Endometrium (tissue), 2 donors: ENCODE measurements around the gene CELF6.
A peak's percentile ranks its signal among the peaks of the same experiment; 100 is the strongest.

Experiments
- FAIRE-seq: peaks from 2 replicates; lab custom pipeline; 2012; peaks lifted over from hg19 to GRCh38; lab: Jason Lieb, UNC
- donor health status: control.
- donor health status: control.

CELF6 gene

GRCh38 chr15:72319985-72320671, at the start of gene CELF6:
TSS of gene CELF6 (minus strand) at chr15:72320157. CDS start at chr15:72319874, 283 bp downstream.
- no peak for FAIRE-seq

GRCh38 chr15:72368899-72369298, 48.9 kb upstream of the CELF6 start:
- FAIRE-seq: no peak

DNA sequence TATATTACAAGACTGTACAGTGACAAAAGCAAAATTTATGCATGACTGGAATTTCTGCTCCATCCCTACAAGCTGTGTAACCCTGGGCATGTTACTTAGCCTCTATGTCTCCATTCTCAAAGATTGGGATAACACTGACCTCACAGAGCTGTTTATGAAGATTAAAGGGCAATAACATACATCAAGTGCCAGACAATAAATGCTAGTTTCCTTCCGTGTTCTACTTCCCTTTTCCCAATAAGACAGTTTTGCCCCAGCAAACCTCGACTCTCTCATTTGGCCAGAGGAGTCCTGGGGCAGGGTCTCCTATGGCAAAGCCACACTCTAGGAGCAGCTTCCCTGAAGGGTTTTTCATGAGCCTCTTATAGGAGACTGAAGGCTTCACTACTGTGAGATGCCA, 48.4 kb upstream of the CELF6 start:
- no peak for FAIRE-seq

DNA sequence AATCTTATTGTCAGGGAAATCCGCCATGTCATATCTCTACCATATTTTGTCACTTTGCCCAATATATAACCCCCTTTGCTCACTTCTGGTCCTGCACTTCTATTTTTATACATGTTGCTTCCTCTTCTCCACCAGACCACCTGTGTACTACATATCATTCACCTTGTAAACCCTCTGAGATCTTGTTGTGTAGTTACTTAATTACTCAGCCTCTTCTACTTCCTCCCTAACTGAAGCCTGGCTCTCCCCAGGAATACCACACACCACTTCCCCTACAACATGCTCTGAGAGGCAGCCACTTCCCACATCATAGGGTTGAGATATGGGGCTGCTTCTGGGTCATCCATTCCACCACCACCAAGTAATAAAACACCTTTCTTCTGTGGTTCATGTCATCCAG, 45.9 kb upstream of the CELF6 start:
- FAIRE-seq: no peak

- no peak for FAIRE-seq
Measured at GRCh38 chr15:72361176-72361575, 41.2 kb upstream of the CELF6 start.

- no peak for FAIRE-seq
Measured at GRCh38 chr15:72358650-72359171, 38.8 kb upstream of the CELF6 start.

GRCh38 chr15:72358121-72358520, 38.2 kb upstream of the CELF6 start:
- no peak for FAIRE-seq

- FAIRE-seq: no peak
Measured at GRCh38 chr15:72354496-72354895, 34.5 kb upstream of the CELF6 start.

DNA sequence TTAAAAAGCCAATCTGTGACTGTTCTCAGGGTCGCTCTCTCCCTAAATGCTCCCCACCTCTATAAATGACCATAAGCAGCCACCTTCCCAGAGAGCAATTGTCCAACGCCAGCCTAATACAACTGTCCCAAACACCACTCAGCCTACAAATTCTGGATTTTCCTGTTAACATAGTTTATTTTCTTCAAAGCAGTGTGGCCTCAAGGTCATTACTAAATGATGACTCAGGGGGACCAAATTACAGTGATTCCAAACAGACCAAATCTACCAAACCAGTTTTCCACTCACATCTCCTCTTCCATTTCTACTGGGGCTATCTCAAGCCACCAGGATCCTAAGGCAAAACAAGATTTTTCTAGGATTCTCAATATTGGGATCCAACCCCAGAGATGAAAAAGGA, 33.3 kb upstream of the CELF6 start:
- no peak for FAIRE-seq

GRCh38 chr15:72345806-72346205, 25.8 kb upstream of the CELF6 start:
- no peak for FAIRE-seq

DNA sequence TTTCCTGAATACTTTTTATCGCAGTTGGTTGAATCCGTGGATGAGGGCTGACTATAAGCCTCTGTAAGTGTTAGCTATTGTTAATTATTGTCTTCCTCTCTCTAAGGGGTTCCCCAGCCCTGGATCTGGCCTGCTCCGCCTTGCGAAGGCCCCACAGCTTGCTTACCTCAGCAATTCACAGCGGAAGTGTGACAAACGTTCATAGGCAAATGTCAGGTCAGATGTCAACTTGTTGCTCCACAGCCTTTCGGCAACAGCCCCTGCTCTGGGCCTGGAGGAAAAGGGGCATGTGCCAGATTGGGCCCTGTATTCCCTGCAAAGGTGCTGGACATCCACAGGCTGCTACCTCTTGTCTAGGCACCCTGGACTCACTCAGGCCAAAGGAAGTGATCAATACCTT, 25.3 kb upstream of the CELF6 start:
- no peak for FAIRE-seq

- FAIRE-seq: no peak
Measured at GRCh38 chr15:72344602-72345001, 24.6 kb upstream of the CELF6 start.

GRCh38 chr15:72342385-72342784, 22.4 kb upstream of the CELF6 start:
- no peak for FAIRE-seq

GRCh38 chr15:72341361-72341760, 21.4 kb upstream of the CELF6 start:
- FAIRE-seq: no peak

DNA sequence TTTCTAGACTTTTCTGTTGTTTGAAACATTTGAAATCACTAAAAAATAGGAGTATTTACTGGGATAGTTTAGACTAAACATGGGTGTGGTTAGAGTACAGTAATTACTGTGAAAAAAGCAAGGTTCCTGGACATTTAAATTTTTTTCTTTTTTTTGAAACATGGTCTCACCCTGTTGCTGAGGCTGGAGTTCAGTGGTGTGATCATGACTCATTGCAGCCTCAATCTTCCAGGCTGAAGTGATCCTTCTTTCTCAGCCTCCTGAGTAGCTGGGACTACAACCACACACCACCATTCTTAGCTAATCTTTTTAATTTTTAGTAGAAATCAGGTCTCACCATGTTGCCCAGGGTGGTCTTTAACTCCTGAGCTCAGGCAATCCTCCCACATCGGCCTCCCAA, 20.4 kb upstream of the CELF6 start:
- no peak for FAIRE-seq

GRCh38 chr15:72339777-72340177, 19.8 kb upstream of the CELF6 start:
- FAIRE-seq: peak; percentile 75

DNA sequence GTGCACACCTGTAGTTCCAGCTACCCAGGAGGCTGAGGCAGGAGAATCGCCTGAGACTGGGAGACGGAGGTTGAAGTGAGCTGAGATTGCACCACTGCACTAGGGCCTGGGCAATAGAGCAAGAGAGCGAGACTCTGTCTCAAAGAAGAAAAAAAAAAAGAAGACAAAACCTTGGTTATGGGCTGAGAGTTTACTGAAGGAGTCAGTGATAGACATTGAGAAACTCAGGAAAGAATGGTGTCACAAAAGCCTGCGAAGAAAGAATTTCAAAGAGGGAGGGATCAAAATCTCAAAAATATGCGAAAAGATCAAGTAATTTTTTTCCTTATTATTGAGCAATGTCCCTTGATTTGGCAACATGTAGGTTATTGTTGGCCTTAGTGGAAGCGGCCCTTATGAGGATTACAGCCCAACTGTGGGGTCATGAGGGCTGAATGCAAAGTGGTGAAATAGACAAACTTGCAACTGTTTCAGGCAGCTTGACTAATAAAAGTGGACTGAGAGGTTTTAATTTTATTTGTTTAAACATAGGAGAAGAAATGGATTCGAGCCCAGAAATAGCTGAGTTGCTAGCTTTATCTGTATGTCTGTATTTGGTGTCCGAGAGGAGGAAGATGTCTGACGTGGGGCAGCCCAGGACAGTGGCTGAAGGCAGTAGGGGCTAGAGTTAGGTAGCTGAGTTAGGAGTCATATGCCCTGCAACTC, 18.8 kb upstream of the CELF6 start:
- no peak for FAIRE-seq

- FAIRE-seq: no peak
Measured at GRCh38 chr15:72338148-72338547, 18.2 kb upstream of the CELF6 start.

DNA sequence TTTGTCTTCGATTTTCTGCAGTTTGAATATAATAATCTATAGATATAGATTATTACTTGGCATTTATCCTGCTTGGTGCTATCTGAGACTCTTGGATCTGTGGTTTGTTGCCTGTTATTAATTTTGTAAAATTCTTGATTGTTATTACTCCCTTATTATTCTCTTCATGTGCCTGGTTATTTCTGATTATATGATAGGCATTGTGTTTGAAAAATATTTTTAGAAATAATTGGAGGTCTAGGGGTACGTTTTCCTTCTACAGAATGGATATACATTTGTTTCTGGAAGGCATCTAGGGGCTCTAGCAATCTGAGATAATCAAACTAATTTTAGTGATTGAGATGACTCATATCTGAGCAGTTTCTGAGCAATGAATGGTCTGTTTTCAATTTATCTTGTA, 14.9 kb upstream of the CELF6 start:
- FAIRE-seq: no peak

DNA sequence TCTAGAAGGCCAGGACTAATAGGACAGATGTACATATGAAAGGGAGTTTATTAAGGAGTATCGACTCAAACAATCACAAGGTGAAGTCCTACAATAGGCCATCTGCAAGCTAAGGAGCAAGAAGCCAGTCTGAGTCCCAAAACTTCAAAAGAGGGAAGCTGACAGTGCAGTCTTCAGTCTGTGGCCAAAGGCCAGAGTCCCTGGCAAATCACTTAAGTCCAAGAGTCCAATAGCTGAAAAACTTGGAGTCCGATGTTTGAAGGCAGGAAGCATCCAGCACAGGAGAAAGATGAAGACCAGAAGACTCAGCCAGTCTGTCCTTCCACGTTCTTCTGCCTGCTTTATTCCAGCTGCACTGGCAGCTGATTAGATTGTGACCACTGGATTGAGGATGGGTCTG, 11.1 kb upstream of the CELF6 start:
- no peak for FAIRE-seq

DNA sequence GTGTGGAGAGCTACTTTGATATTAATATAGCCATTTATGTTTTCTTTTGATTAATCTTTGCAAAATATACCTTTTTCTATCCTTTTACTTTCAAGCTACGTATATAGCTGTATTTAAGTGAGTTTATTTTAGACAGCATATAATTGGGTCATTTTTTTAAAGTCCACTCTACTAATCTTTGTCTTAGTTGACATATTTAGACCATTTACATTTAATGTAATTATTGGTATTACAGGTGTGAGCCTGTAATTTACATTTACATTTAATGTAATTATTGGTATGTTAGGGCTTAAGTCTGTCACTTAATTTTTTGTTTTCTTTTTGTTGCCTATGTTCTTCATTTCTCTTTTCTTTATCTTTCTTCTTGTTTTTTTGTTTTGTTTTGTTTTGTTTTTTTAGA, 3.8 kb upstream of the CELF6 start:
- peak; percentile 39 for FAIRE-seq

DNA sequence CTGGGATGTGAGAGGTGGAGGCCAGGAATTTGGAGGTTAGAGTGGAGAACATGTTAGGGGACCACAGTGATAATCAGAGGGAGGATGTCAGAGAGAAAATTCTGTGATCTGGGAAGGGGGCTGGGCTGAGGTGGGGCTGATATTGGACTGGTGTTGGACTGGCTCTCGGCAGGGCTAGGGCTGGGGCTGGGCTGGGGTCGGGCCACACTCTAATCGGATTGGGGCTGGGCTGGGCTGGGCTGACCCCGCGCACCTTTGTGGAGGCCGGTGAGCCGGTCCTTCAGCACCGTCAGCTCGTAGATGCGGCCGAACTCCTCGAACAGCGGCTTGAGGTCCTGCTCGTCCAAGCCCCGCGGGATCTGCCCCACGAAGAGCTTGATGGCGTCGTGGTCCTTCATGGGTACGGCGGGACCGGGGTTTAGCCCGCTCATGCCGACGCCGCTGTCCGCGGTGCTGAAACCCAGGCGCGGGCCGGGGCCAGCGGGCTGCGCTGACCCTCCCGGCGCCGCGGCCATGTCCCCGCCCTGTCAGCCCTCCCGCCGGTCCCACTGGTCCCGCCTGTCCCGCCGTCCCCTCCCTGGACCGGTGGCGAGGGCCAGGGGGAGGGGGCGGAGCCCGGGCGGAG, 485 bp downstream of the CELF6 start:
- FAIRE-seq: no peak

DNA sequence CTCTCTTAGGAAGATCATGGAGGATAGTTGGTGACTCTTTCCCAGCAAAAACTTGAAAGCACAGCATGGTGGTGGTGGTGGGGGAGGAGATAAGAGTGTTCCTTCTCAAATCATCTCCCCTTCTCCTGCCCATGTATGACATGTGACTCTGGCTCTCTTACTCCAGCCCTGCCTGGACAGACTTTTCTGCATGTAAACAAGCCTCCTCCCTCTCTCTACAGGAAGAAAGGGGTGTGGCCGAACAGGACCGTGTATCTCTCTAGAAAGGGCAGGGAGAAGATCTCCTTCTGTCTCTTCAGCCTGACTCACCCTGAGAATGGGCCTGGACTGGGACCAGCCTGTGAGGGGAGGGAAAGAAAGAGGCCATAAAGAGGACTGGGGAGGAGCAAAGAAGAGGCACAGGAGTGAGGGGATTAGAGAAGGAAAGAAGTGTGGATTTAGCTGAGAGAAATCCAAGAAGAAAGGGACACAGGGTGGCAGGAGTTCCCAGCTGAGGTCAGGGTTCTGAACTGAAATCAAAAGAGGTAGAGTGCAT, 1.5 kb downstream of the CELF6 start:
- FAIRE-seq: no peak
